Duodenal mucosa (tissue), 2 donors: ENCODE measurements around the gene CD59.
A peak's percentile ranks its signal among the peaks of the same experiment; 100 is the strongest.

ENCODE experiments used
- H3K27ac ChIP-seq: one replicate; pipeline ENCODE4 v1.7.0; 2013; ENCODE audit warnings: low read depth, low read length
- H3K27me3 ChIP-seq, 2 donors: one replicate each; pipeline ENCODE4 v1.7.0; 2013; ENCODE audit warnings: low read length in 2 of 2, control low read depth in 1 of 2; ENCODE audit not compliant: insufficient read depth in 2 of 2, control insufficient read depth in 1 of 2
- H3K36me3 ChIP-seq, 2 donors: one replicate each; pipeline ENCODE4 v1.7.0; 2013; ENCODE audit warnings: low read length in 2 of 2, control low read depth in 1 of 2; ENCODE audit not compliant: insufficient read depth in 2 of 2, control insufficient read depth in 1 of 2
- H3K4me1 ChIP-seq, 2 donors: one replicate each; pipeline ENCODE4 v1.7.0; 2013; ENCODE audit warnings: low read length in 2 of 2, control low read depth in 1 of 2; ENCODE audit not compliant: insufficient read depth in 2 of 2, control insufficient read depth in 1 of 2
- H3K4me3 ChIP-seq, 2 donors: one replicate each; pipeline ENCODE4 v1.7.0; 2013; ENCODE audit warnings: low read length in 2 of 2, low read depth in 1 of 2
- H3K9ac ChIP-seq, 2 donors: one replicate each; pipeline ENCODE4 v1.7.0; 2013; ENCODE audit warnings: low read length in 2 of 2, low read depth in 1 of 2
- H3K9me3 ChIP-seq, 2 donors: one replicate each; pipeline ENCODE4 v1.7.0; 2013; ENCODE audit warnings: low read length in 2 of 2, control low read depth in 1 of 2; ENCODE audit not compliant: control insufficient read depth in 1 of 2

CD59 gene, protein sequence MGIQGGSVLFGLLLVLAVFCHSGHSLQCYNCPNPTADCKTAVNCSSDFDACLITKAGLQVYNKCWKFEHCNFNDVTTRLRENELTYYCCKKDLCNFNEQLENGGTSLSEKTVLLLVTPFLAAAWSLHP

DNA sequence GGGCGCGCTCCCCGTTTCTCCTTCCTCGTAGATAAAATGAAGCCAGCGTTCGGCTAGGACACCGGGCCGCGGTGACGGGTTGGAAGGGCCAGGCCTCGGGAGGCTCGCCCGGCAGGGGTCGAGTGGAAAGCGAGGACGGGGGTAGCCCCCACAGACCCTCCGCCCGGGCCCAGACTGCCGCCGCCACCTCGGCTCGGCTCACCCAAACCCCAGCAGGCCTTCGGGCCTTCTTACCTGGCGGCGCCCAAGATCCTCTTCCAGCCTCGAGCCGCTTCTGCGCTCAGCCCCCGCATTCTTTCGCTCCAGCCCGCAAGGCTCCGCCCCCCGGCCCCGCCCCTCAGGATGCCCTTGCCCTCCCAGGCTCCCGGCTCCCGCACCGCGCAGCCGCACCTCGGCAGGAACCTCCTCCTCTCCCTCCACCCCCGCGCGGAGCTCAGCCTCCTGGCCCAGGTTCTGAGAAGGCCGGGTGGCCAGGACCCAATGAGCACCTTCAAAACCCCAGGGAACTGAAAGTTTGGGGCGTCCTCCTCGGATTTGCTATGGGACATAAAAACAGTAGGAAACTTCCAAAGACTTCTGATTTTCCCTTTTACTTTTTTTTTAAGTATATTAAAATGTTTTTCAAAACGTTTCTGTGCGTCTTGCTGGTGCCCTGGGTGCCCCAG is at the start of gene CD59:
Gene CD59, minus strand, starts transcription at position 276 of the 665 bp plus-strand sequence. CDS start 13,978 bp downstream, outside the sequence.
- Histone ChIP-seq H3K27me3 (no peaks in the 10 kb centered on the region), H3K9me3 (no peaks in the 10 kb centered on the region), H3K4me3 (peak within 1 kb of the TSS; percentile 71 to 81), H3K4me1 (peaks cover 21 to 28% of the 10 kb centered on the region in 2 donors), H3K36me3 (no peaks in the 10 kb centered on the region), H3K27ac (peak within 1 kb of the TSS; percentile 85), H3K9ac (peak within 1 kb of the TSS; percentile 64 to 80)

DNA sequence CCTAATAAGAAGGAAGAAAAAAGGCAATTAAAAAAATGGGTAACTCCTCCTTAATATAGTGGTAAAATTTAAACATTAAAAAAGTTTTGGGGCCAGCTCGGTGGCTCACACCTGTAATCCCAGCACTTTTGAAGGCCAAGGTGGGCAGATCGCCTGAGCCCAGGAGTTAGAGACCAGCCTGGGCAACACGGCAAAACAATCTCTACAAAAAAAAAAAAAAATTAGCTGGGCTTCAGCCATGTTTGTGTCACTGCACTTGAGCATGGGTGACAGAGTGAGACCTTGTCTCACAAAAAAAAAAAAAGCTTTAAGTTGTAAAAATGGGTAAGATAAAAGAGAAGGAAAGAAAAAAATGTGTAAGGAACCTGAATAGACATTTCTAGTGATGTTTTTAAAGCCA is 49.4 kb upstream of the CD59 start:
- Histone ChIP-seq H3K27me3 (peaks cover 9 to 17% of the 10 kb centered on the region in 2 donors), H3K4me3 (no peak overlapping the region), H3K36me3 (no peaks in the 10 kb centered on the region), H3K27ac (no peak overlapping the region), H3K9ac (no peak overlapping the region), H3K4me1 (no peaks in the 10 kb centered on the region), H3K9me3 (no peaks in the 10 kb centered on the region)

DNA sequence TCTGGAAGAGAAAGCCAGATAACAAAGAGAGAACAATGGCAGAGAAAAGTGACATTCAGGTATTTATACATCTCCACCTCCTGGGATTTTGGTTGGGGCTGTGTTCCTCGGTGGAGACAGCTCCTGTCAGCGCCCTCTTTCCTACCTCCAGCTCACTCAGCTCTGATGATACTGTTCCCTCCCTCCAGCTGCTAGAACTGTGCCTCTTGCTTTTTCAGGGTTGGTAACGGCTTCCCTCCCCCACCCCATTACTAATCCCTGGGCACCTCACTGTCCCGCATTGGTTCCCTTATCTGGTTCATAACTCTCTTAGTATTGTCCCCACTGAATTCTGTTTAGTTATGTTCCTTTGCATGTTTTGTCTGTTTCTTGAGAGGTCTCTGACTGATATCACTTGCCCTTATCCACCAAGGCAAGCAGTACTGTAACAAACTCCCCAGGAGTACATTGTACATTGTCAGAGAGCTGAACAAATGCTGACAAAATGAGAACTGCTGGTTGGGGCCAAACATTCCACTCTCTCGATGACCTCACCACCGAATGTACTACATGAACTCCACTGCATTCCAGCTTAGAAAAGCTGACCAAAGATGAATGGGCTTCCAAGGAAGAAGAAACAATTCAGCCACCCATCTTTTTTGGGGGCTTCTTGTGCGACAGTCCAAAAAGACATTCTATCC is 43.8 kb upstream of the CD59 start:
- H3K27ac ChIP-seq = no peak overlapping the region
- no peaks in the 10 kb centered on the region for H3K36me3 ChIP-seq
- peaks cover 2 to 9% of the 10 kb centered on the region in 2 donors for H3K4me1 ChIP-seq
- peaks cover 20 to 40% of the 10 kb centered on the region in 2 donors for H3K27me3 ChIP-seq
- no peak overlapping the region for H3K4me3 ChIP-seq
- no peaks in the 10 kb centered on the region for H3K9me3 ChIP-seq
- no peak overlapping the region for H3K9ac ChIP-seq

DNA sequence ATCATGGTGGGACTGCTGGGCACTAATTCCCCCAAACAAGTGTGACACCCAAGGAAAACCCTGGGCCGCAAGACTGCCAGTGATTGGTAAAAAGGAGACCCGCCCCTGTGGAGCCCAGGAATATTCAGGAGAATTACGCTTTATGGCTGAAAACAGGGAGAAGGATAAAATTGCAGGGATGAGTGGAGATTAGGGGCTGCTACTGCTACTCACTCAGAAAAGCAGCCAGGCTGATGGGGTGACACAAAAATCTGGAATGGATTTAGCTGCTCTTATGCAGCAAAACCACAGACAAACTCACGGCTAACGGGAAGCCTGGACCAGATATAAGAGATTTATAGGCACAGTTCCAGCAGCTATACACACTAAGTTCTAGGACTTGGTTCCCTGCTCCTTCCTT is 42.5 kb upstream of the CD59 start:
- H3K9me3 ChIP-seq = no peaks in the 10 kb centered on the region
- H3K27ac ChIP-seq = no peak overlapping the region
- no peak overlapping the region for H3K9ac ChIP-seq
- no peaks in the 10 kb centered on the region for H3K36me3 ChIP-seq
- peaks cover 20 to 35% of the 10 kb centered on the region in 2 donors for H3K27me3 ChIP-seq
- no peak overlapping the region for H3K4me3 ChIP-seq
- peaks cover 5 to 11% of the 10 kb centered on the region in 2 donors for H3K4me1 ChIP-seq

DNA sequence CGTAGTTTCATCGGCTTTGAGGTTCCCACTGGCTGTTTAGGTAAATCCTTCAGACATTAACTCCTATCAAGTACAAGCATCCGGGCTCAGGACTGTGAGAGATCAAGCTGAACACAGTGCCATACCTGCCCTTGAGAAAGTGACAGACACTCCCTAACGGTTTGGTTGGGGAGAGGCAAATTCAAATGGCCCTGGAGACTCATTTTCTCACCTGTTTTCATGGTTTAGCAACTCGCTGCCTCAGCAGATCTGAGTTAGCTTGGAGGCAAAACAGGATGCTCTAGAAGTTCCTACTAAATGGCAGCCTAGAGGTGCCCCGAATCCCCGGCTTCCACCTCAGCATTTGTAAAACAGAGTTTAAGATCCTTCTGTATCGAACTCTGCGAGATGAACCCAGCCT is 41.7 kb upstream of the CD59 start:
- peaks cover 20 to 33% of the 10 kb centered on the region in 2 donors for H3K27me3 ChIP-seq

DNA sequence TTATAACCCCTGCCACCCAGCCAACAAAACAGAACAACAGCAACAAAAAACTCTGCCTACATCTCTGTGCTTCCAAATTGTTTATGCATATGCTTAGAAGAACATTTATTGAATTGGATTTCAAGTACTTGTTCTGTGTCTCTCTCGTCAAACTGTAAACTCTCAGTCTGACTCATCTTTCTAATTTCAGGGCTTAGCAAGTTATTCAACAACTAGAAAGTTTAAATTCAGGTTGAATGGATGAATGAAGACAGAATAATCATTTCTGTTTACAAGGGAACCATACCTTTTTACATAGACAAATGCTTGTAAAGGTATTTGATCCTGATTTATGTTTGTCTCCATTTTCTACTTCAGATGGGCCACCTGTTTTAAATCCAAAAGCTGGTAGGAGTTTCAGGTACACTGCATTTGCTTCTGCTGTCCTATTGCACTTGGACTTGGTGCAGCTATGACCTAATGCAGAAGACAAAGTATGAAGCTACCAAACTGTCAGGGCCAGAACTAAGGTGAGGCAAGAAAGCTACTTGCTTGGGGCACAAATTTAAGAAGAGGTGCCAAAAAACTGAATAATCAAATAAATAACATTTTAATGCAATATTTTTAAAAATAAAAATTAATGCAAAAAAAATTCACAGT is 39.7 kb upstream of the CD59 start:
- H3K9me3 ChIP-seq = no peaks in the 10 kb centered on the region
- H3K9ac ChIP-seq = no peak overlapping the region
- H3K4me1 ChIP-seq = peaks cover 18 to 21% of the 10 kb centered on the region in 2 donors
- no peak overlapping the region for H3K4me3 ChIP-seq
- H3K27me3 ChIP-seq = peaks cover 14 to 25% of the 10 kb centered on the region in 2 donors
- H3K27ac ChIP-seq = no peak overlapping the region
- H3K36me3 ChIP-seq = no peaks in the 10 kb centered on the region

More for the DNA sequence above, 41.7 kb upstream of the CD59 start:
- Histone ChIP-seq H3K4me3 (no peak overlapping the region), H3K36me3 (no peaks in the 10 kb centered on the region), H3K9me3 (no peaks in the 10 kb centered on the region), H3K27ac (no peak overlapping the region), H3K4me1 (peaks cover 11 to 19% of the 10 kb centered on the region in 2 donors), H3K9ac (no peak overlapping the region)

DNA sequence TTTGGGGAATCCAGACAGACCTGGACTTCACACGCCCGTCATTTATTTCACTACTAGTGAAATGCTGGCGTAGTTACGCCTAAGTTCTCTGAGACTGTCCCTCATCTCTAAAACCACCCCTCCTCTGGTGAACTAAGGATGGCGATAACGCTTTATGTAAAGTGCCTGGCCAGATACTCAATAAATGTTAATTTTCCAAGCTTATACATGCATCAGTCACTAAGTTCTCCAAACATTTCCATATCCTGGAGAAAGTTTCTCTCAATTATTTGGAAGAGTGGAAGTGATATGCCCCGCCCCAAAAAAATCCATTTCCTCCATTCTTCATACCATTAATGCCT is 39.2 kb upstream of the CD59 start:
- Histone ChIP-seq H3K9ac (no peak overlapping the region), H3K27me3 (peaks cover 14 to 25% of the 10 kb centered on the region in 2 donors), H3K9me3 (no peaks in the 10 kb centered on the region), H3K4me1 (peaks cover 18 to 21% of the 10 kb centered on the region in 2 donors), H3K4me3 (peak overlapping the region; percentile 89 to 93), H3K36me3 (peaks cover 1 to 2% of the 10 kb centered on the region in 2 donors), H3K27ac (no peak overlapping the region)

DNA sequence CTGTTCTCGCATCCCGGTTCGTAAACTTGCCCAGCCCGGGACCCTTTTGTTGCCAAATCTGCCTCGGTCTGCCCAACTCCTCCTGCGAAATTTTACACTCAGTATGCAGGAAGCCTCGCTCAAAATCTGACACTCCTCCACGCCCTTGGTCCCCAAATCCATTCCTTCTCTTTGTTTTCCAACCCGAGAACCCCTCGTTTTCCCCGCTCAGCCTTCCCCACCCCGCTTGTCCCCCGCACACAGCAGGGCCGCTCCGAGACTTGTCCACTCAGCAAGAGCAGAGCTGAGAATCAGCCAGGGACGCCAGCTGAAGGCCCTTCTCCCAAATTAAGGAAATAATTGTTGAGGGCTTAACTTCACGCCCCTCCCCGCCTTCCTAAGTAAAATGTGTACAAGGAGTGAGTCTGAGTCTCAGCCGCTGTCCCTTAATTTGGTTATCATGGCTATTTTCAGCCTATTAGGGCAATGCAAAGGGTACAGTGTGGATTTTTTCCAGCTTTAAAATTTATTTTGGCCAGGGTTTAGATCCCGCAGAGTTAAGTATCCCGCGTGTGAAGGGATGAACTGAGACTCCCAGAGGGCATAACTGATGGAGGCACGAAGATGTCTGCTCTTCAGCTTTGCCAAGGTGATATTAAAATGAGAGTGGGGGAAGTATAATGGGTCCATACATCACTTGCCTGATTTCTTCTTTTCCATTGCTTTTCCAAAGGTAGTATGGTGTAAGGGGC is 38.7 kb upstream of the CD59 start:
- H3K27ac ChIP-seq = peak overlapping the region; percentile 14
- H3K9ac ChIP-seq = peak overlapping the region; percentile 79 to 85
- H3K9me3 ChIP-seq = no peaks in the 10 kb centered on the region
- peaks cover 18 to 21% of the 10 kb centered on the region in 2 donors for H3K4me1 ChIP-seq
- H3K27me3 ChIP-seq = peaks cover 14 to 23% of the 10 kb centered on the region in 2 donors
- peaks cover 4 to 5% of the 10 kb centered on the region in 2 donors for H3K36me3 ChIP-seq
- H3K4me3 ChIP-seq = peak overlapping the region; percentile 89 to 93

DNA sequence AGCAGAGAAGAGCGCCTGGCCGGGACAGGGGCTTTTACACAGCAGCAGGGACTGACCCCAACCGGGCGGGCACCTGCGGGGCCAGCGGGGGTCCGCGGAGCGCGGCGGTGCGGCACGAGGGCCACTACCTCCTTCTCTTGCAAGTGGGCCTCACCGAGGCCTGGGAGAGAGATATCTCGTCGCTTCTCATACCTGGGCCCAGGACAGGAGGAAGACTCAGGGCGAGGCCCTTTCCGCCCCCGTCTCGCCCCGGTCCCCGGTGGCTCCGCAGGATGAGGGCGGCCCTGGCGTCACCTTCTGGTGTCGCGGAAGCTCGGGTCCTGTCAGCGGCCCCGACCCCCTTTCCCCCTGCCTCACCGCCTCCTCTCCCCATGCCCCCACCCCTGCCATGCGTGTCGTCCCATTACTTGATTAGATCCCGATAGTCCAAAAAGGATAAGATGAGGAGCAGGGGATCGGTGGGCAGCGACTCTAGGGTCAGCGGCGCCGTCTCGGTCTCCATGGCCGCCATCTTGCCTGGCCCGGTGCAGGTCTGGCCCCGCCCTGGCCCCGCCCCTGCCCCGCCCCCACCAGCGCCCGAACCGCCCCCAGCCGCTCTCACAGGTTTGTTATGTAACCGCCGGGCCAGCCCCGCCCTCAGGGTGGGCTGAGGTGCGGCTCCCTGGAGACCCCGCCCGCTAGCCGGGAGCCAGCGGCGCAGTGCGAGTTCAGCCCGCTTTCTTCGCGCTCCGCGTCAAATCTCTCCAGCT is 37.9 kb upstream of the CD59 start, which contains the start of gene FBXO3:
Gene FBXO3, minus strand, starts transcription at position 534 of the 749 bp plus-strand sequence. Its CDS starts 23 bp downstream, at position 511.
- peaks cover 5 to 7% of the 10 kb centered on the region in 2 donors for H3K36me3 ChIP-seq
- peak within 1 kb of the TSS; percentile 62 for H3K27ac ChIP-seq
- peaks cover 18 to 21% of the 10 kb centered on the region in 2 donors for H3K4me1 ChIP-seq
- peak within 1 kb of the TSS; percentile 79 to 85 for H3K9ac ChIP-seq
- no peaks in the 10 kb centered on the region for H3K9me3 ChIP-seq
- peaks cover 14 to 20% of the 10 kb centered on the region in 2 donors for H3K27me3 ChIP-seq
- H3K4me3 ChIP-seq = peak within 1 kb of the TSS; percentile 89 to 93
